Common myeloid progenitor, CD34-positive (primary cell): Measurements from ENCODE around the gene SRRM5.
"Not testable (repeated sequence)": the region's sequence is repeated elsewhere in the genome, so short reads cannot be mapped to it uniquely, and the experiment has no call there.

Source experiments
- CTCF ChIA-PET: fragments of 350-600 bp; sonication (Branson Sonifier 250); formaldehyde crosslinking; loops from one replicate; lab custom pipeline; 2021; ENCODE audit warnings: antibody characterized with exemption; lab: Charles Lee
- POLR2A ChIA-PET: fragments of 350-600 bp; sonication (Branson Sonifier 250); formaldehyde crosslinking; loops from one replicate; lab custom pipeline; 2021; ENCODE audit warnings: antibody characterized with exemption; lab: Charles Lee
- DNase-seq, 3 donors: peaks; one replicate each; pipeline versions ENCODE4 v3.0.0 to v3.0.0-alpha.2; 2013
- H3K27ac ChIP-seq, 2 experiments: 1 replicate in 1 of 2; 2 replicates in 1 of 2; pipeline ENCODE4 v1.7.0; 2013; ENCODE audit warnings: inconsistent platforms in 2 of 2, low read length in 2 of 2, mild to moderate bottlenecking in 2 of 2, low read depth in 1 of 2, moderate library complexity in 1 of 2; ENCODE audit not compliant: severe bottlenecking in 2 of 2, insufficient read depth in 1 of 2, poor library complexity in 1 of 2
- H3K27me3 ChIP-seq, 5 experiments: replicated peaks in 2 of 5; 1 replicate in 3 of 5; 2 replicates in 2 of 5; pipeline versions ENCODE4 v1.6.1 to v1.7.0; 2013; ENCODE audit warnings: low read length in 4 of 5, mild to moderate bottlenecking in 2 of 5, moderate library complexity in 2 of 5, inconsistent platforms in 1 of 5; ENCODE audit not compliant: insufficient read depth in 5 of 5, control insufficient read depth in 4 of 5
- H3K36me3 ChIP-seq, 4 experiments: 1 replicate in 2 of 4; 2 replicates in 2 of 4; pipeline versions ENCODE4 v1.6.1 to v1.7.0; 2013; ENCODE audit warnings: low read length in 3 of 4, control low read depth in 1 of 4, mild to moderate bottlenecking in 1 of 4; ENCODE audit not compliant: control insufficient read depth in 4 of 4, insufficient read depth in 4 of 4
- H3K4me1 ChIP-seq, 4 experiments: 1 replicate in 3 of 4; 2 replicates in 1 of 4; pipeline versions ENCODE4 v1.6.1 to v1.7.1; 2013; ENCODE audit warnings: low read length in 3 of 4, mild to moderate bottlenecking in 3 of 4, control low read depth in 1 of 4, inconsistent platforms in 1 of 4, moderate library complexity in 1 of 4; ENCODE audit not compliant: control insufficient read depth in 4 of 4, insufficient read depth in 4 of 4; ENCODE audit errors: control extremely low read depth in 1 of 4
- H3K4me3 ChIP-seq, 7 experiments: 1 replicate in 4 of 7; 2 replicates in 3 of 7; pipeline versions ENCODE4 v1.5.1 to v1.7.0; 2013; ENCODE audit warnings: mild to moderate bottlenecking in 7 of 7, low read length in 6 of 7, moderate library complexity in 6 of 7, inconsistent platforms in 2 of 7, low read depth in 2 of 7, control low read depth in 1 of 7; ENCODE audit not compliant: insufficient read depth in 4 of 7, control insufficient read depth in 1 of 7; ENCODE audit errors: extremely low read depth in 1 of 7
- H3K9me3 ChIP-seq, 5 experiments: 1 replicate in 4 of 5; 2 replicates in 1 of 5; pipeline versions ENCODE4 v1.6.1 to v1.7.1; 2013; ENCODE audit warnings: low read length in 4 of 5, mild to moderate bottlenecking in 2 of 5, inconsistent platforms in 1 of 5, low read depth in 1 of 5, moderate library complexity in 1 of 5; ENCODE audit not compliant: control insufficient read depth in 4 of 5, insufficient read depth in 2 of 5; ENCODE audit errors: control extremely low read depth in 1 of 5
- WGBS: methylation state at CpG from one replicate; pipeline ENCODE4 v1.1.5; 2013; ENCODE audit not compliant: insufficient coverage; 5-methylcytosine and 5-hydroxymethylcytosine counted together

SRRM5 gene

DNA sequence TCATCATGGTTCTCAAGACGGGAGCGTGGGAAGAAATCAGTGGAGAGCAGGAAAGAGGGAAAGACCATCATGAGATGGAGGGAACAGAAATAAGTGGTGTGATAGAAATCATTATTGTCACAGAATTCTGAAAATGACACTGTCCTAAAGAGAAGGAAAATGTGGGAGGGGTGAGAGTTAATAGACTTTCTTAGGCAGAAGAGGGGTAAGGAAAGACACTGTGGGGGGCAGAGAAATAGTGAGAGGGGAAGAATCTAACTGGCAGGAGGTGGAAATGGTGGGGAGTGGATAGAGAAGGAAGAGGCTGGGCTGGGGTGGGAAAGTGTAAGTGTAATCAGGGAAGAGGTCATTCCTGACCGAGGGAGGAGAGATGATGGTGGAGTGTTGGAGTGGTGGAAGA is 33.1 kb upstream of the SRRM5 start:
- CTCF ChIA-PET: interaction anchor here (1.0 to 4.3 kb wide), 4 partner anchors 9 to 23 kb away, joined by 3 to 15 read pairs (median 4); no protein-coding TSS in a partner anchor
- H3K4me3 ChIP-seq: no peak overlapping the region
- no peaks in the 10 kb centered on the region for H3K27me3 ChIP-seq
- H3K36me3 ChIP-seq: no peaks in the 10 kb centered on the region
- POLR2A ChIA-PET: no interaction called here
- 91% methylated on average over 3 of the region's 3 CpGs for WGBS
- no peaks in the 10 kb centered on the region for H3K9me3 ChIP-seq
- peaks cover 4 to 45% (median 37%) of the 10 kb centered on the region in 4 experiments for H3K4me1 ChIP-seq
- H3K27ac ChIP-seq: no peak overlapping the region
- DNase-seq: no peak

DNA sequence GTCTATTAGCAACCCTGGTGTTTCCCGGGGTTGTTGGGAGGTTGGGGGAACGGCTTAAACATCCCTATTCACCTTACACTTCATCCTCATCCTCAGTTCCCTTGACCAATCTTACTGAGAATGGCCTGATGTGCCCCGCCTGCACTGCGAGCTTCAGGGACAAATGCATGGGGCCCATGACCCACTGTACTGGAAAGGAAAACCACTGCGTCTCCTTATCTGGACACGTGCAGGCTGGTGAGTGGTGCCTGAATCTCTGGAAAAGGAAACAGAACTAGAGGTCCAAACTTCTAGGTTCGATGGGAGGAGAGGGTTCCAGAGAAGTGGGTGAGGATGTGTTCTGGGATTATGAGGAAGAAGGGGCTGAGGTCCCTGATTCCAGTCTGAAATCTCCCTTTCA is 30.4 kb upstream of the SRRM5 start:
- 51% methylated on average over 6 of the region's 7 CpGs for WGBS
- peaks cover 0 to 6% (median 1%) of the 10 kb centered on the region in 4 experiments for H3K36me3 ChIP-seq
- no peak for DNase-seq
- H3K27me3 ChIP-seq: no peaks in the 10 kb centered on the region
- ChIA-PET POLR2A (interaction anchor here (1.2 kb wide), 1 partner anchor 14 kb away, joined by 3 read pairs; the partner anchor contains the start of gene IRGQ), CTCF (interaction anchor here (1.9 to 4.3 kb wide), 2 partner anchors 13 to 26 kb away, joined by 6 to 15 read pairs; no protein-coding TSS in a partner anchor)
- peaks cover 0 to 28% (median 22%) of the 10 kb centered on the region in 4 experiments for H3K4me1 ChIP-seq
- no peaks in the 10 kb centered on the region for H3K9me3 ChIP-seq
- H3K4me3 ChIP-seq: no peak overlapping the region
- no peak overlapping the region for H3K27ac ChIP-seq

DNA sequence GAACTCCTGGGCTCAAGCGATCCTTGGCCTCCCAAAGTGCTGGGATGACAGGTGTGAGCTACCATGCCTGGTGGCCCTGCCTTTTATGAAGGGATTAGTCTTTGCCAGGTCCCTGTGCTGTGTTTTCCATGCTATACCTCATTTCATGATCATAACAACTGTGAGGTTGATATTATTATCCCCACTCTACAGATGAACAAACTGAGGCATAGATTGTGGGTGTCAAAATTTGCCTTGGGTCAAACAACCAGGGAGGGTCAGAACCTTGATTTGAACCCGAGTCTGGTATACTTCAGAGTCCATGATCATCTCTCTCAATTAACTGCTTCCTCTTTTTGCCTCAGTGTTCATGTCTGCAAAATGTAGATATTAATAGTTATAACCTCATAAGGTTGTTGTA is 29.4 kb upstream of the SRRM5 start:
- CTCF ChIA-PET: interaction anchor here (1.9 to 4.3 kb wide), 2 partner anchors 12 to 27 kb away, joined by 6 to 15 read pairs; no protein-coding TSS in a partner anchor

DNA sequence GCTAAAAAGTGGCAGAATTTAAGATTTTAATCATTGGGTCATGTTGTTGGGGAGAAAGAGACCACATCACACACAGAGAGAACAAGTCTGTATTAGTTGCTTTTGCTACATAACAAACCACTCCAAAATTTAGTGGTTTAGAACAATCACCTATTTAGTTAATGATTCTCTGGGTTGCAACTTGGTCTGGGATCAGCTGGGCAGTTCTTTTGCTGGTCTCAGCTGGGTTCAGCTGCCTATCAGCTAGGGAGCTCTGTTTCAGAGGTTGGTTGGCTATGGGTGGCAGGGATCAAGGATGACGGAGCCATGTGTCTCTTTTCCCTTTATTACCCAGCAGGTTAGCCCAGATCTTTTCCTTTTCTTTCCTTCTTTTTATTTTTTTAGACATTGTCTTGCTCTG is 27.4 kb upstream of the SRRM5 start:
- DNase-seq: no peak
- Histone ChIP-seq H3K27ac (no peak overlapping the region), H3K27me3 (no peaks in the 10 kb centered on the region), H3K4me1 (peaks cover 0 to 25% (median 21%) of the 10 kb centered on the region in 4 experiments), H3K9me3 (no peaks in the 10 kb centered on the region), H3K36me3 (peaks cover 0 to 9% (median 3%) of the 10 kb centered on the region in 4 experiments), H3K4me3 (no peak overlapping the region)
- no CpG with 5 or more reads among the region's 1 CpG for WGBS
- CTCF ChIA-PET: interaction anchor here (1.0 to 1.4 kb wide), 4 partner anchors 10 to 29 kb away, joined by 3 to 9 read pairs (median 7); no protein-coding TSS in a partner anchor
- POLR2A ChIA-PET: interaction anchor here (0.9 kb wide), 1 partner anchor 22 kb away, joined by 3 read pairs; no protein-coding TSS in a partner anchor

More for the DNA sequence above, 29.4 kb upstream of the SRRM5 start:
- Histone ChIP-seq H3K27me3 (no peaks in the 10 kb centered on the region), H3K36me3 (peaks cover 0 to 9% (median 1%) of the 10 kb centered on the region in 4 experiments), H3K4me3 (no peak overlapping the region), H3K9me3 (no peaks in the 10 kb centered on the region), H3K27ac (no peak overlapping the region), H3K4me1 (peaks cover 0 to 27% (median 21%) of the 10 kb centered on the region in 4 experiments)
- WGBS: 100% methylated on average over 1 of the region's 2 CpGs
- DNase-seq: no peak
- POLR2A ChIA-PET: interaction anchor here (0.6 to 1.2 kb wide), 2 partner anchors 13 to 148 kb away, joined by 3 to 9 read pairs; partner anchors contain the start of gene IRGQ

DNA sequence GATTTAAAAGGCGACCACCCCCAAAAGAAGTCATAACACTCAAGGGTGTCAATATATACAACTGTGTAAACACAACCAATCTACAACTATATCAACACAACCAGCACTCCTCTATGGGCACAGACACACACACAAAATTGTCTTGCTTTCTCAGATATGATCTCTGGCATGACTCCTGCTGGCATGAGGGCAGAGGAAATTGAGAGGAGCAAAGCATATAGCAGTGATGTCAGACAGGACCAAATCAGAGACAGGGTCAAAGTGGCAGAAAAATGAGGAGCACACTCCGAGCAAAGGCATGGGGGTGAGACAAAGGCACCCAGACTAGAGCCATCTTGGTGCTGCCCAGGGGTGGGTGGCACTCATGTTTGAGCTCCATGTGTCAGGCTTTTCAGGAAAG is 25.5 kb upstream of the SRRM5 start:
- 96% methylated on average over 2 of the region's 2 CpGs for WGBS
- H3K36me3 ChIP-seq: peaks cover 0 to 9% (median 3%) of the 10 kb centered on the region in 4 experiments
- CTCF ChIA-PET: interaction anchor here (14.7 kb wide), 1 partner anchor 28 kb away, joined by 247 read pairs; no protein-coding TSS in a partner anchor

DNA sequence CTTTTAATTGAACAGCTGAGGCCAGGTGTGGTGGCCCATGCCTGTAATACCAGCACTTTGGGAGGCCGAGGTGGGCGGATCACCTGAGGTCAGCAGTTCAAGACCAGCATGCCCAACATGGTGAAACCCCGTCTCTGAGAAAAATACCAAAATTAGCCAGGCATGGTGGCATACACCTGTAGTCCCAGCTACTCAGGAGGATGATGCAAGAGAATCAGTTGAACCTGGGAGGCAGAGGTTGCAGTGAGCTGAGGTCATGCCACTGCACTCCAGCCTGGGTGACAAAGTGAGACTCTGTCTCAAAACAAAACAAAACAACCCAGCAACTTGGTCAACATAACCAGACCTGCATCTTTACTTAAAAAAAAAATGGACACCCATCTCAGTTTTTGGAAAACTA is 24.9 kb upstream of the SRRM5 start:
- CTCF ChIA-PET: interaction anchor here (14.7 kb wide), 1 partner anchor 28 kb away, joined by 247 read pairs; no protein-coding TSS in a partner anchor
- Histone ChIP-seq H3K36me3 (peaks cover 0 to 12% (median 5%) of the 10 kb centered on the region in 4 experiments), H3K4me1 (peaks cover 0 to 13% (median 7%) of the 10 kb centered on the region in 4 experiments)
- H3K27me3 ChIP-seq, H3K9me3 ChIP-seq, DNase-seq, H3K4me3 ChIP-seq, POLR2A ChIA-PET, H3K27ac ChIP-seq: not testable (repeated sequence)
- 87% methylated on average over 3 of the region's 3 CpGs for WGBS

More for the DNA sequence above, 25.5 kb upstream of the SRRM5 start:
- Histone ChIP-seq H3K4me3 (no peak overlapping the region), H3K27ac (no peak overlapping the region), H3K4me1 (peaks cover 0 to 19% (median 12%) of the 10 kb centered on the region in 4 experiments), H3K27me3 (no peaks in the 10 kb centered on the region), H3K9me3 (no peaks in the 10 kb centered on the region)
- DNase-seq: no peak
- POLR2A ChIA-PET: interaction anchor here (0.5 kb wide), 1 partner anchor 1280 kb away, joined by 3 read pairs; no protein-coding TSS in a partner anchor

DNA sequence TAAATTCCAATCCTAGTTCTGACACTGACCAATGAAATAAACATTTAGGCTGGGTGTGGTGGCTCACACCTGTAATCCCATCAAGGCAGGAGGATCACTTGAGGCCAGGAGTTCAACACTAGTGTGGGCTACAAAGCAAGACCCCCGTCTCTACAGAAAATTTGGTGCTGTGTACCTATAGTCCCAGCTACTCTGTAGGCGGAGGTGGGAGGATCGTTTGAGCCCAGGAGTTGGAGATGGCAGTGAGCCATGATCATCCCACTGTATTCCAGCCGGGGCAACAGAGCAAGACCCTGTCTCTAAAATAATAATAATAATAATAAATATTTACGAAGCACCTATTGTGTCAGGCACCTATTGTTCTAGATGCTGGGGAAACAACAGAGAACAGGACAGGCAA is 22.6 kb upstream of the SRRM5 start:
- Histone ChIP-seq H3K36me3 (peaks cover 0 to 28% (median 20%) of the 10 kb centered on the region in 4 experiments), H3K4me1 (peaks cover 0 to 9% (median 6%) of the 10 kb centered on the region in 4 experiments), H3K27me3 (no peaks in the 10 kb centered on the region), H3K4me3 (no peak overlapping the region), H3K27ac (no peak overlapping the region), H3K9me3 (no peaks in the 10 kb centered on the region)
- DNase-seq: no peak
- 100% methylated on average over 1 of the region's 5 CpGs for WGBS
- ChIA-PET CTCF (interaction anchor here (1.0 to 14.7 kb wide), 5 partner anchors 15 to 53 kb away, joined by 3 to 247 read pairs (median 5); no protein-coding TSS in a partner anchor), POLR2A (interaction anchor here (0.6 kb wide), 1 partner anchor 28 kb away, joined by 3 read pairs; no protein-coding TSS in a partner anchor)
